ENCODE measurements around the gene XPNPEP1.
A peak's percentile ranks its signal among the peaks of the same experiment; 100 is the strongest.

The XPNPEP1 gene

DNA sequence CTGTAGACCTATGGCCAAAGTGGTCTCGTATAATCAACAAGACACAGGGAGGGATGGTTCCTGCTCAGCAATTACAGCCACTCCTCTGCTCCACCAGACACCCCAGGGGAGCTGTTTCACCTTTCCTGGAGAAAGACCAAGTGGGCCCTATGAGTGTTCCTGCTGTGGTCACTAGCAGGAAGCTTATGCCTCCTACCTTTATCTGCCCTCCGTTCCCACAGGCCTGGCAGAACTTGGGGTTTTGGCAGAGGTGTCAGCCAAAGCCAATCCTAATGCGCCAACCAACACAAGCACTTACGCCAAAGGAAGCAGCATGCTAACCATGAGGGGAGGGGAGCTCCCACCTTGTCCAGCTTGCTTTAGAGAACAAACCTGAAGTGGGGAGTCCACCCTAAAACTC is 31.2 kb downstream of the XPNPEP1 start:
- no peak for DNase-seq

DNA sequence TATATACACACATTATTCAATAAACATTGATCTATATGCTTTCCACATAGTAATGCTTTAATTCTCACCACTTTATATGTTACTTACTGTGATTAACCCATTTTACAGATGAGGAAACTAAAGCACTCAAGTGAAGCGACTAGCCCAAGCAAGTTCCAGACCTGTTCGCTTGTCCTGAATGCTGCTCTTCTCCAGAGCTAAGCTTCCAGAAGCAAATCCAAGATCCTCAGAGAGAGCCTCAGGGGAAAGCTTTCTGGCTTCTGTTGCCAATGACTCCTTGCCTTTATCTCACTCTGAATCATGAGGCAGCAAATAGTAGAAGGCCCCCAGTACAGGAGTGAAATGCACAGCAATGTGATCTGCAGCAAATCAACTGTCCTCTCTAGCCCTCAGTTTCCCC is 32.2 kb downstream of the XPNPEP1 start:
- DNase-seq = no peak

DNA sequence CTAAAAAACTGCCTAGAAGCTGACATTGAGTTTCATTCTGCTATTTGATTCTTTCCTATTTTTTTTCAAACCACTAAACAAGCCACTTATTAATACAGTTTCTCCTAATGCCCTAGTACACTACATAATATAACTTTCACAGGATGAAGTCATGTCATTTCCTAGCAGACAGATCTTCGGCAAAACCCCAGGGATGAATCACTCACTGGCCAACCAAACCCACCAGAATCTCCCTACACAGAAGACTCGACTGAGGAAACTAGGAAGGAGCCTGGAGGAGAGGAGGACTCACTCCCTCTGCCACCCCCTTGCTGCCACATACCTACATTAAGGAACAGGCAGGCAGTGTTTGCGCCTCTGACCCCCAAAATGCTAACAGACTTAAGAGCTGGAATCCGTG is 33.4 kb downstream of the XPNPEP1 start:
- DNase-seq = no peak

DNA sequence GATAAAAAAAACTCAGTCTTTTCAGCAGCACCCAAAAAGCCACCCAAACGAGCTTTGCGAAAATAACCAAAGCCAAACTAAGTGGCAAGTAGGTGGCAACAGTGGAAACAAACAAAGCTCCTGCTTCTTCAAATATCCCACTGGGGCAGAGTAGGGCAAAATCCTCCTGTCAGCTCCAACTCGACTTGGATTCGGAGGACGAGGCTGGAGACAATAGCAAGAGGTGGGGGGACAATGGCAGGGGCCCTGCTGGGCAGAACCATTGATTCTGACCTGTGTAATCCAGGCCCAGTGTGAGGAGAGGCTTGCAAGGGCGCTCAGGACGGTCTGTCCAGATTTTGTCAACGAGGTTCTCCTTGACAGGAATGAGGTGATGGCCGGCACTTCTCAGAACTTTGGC is 35.5 kb downstream of the XPNPEP1 start:
- no peak for DNase-seq

DNA sequence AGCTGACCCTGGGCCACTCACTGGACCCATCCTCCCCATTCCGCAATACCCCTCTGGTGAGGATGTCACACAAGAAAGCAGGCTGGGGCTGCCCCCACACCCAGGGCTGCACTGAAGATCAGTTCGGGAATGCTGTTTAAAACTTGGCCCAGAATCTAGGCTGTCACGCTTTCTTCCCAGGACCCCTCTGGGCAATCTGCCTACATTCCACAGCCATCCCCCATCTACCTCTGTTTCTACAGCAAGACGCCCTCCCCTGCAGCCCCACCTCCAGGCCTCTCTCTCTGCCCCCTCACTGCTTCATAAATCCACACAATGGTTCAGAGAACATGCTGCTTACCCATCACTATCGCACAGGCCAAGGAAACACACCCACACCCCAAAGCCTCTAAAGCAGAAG is 36.1 kb downstream of the XPNPEP1 start:
- DNase-seq = no peak

DNA sequence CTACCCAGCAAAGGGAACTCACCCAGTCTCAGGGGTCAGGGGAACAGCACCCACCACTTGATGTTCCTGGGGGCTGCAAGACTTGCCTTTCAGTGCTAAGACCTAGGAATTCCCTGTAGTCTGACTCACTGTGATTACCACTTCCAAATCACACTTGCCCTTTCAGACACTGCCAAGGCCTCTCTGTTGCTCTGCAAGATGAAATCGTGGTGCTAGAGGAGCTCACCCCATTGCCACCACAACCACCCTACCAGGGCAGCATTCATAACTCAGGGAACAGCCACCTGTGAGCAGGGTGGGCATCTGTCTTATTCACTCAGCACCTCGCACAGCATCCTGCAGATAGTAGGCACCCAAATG is 36.5 kb downstream of the XPNPEP1 start:
- no peak for DNase-seq

DNA sequence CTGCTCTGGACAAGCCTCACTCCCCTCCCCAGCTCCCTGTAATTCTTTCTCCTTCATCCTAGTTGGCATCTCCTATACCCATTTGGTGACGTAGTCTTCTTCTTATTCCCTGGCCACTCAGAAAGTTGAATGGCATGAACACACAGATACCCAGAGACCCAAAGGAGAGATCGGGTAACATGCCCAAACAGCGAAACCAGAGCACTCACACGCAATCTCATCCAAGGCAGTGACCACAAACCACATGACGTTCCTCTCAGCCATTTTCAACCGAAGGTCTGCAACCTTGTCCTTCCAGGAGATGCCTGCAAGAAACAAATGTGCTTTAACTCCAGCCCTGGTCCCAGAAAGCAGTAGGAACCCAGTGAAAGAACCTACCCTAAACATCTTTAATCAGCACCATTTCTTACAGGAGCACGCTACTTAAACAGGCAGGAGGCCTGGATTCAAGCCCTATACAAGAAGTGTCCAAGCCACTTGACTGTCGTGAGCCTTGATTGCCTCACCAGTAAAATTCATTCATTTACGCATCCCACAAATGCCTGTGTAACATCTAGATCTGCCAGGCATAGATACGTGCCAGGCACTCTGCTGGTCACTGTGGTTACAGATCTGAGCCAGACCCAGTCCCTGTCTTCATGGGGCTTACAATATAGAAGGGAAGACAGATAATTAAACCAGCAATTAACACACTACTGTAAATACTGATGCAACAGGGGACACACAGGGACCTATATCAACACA is 37.1 kb downstream of the XPNPEP1 start:
- DNase-seq = no peak

DNA sequence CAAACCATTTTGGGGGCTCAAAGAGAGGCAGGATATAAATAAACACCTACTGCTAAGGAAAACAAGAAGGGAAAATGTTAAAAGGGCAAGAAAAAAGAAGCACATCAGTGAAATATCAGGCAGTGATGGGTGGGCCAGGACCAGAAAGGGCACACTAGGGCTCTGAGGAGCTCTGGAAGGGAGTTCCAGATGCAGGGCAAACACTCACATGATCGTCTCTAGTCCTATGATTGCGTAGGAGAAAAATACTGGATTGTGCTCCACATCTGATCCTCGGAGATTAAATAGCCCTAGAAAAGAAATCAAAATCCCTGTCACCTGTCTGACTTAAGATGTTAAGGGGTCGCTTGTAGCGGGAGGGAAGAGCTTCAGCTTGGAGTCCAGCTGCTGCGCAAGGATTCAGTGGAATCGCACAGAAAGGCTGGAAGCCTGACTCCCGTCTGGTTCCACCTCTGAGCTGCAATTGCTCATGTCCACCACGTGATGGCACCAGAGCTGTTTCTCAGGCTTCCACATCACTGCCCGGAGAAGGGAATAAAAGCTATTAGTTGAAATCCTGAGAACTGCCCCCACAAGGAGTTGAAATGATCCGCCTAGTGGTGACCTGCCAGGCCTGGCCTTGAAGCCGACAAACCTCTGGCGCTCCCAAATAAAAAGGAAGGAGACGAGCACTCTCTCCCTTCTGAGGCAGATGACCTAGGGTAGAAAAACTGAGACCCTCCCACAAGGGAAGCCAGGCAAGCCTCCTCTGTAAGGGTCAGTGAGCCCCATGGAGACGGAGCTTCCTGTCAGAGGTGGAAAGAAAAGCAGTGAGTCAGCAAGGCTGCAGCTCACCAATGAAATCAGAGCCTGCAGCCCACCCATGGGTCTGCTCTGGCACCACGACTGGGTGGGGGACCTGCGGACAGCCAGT is 39.2 kb downstream of the XPNPEP1 start:
- peak; percentile 65 for DNase-seq

DNA sequence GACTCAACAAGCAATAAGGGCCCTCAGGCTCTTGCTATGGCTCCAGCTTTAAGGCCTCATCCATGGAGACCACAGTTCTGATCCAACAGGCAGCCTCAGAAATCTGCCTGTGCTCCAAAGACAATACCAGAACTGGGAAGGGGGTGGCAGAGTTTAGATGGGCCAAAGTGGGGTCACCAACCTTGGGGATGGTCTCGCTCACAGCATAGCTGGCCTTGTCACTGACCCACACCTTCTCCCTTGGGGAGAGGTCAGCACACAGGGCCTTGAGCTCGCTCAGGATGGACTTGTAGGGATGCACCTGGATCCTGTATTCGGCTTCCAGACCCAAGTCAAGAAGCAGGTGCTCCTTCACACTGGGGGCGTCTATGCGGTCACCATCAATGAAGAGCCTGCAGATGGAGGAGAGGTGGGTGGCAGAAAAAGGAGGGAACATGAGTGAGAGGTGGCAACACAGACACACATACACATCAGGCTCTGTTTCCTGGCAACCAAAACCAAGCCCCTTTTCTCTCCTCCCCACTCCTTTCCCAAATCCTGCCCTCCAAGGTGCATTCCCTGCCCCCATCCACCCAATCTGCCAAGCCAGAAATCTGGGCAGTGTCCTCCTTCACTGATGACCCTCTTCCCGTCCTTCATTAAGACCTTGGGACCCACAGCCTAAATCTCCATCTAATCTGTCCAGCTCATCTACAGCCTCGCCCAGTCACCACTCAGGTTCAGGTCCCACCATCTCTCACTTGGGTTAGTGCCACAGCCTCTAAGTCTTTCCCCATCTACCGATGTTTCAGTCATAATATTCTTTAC is 40.9 kb downstream of the XPNPEP1 start:
- no peak for DNase-seq

DNA sequence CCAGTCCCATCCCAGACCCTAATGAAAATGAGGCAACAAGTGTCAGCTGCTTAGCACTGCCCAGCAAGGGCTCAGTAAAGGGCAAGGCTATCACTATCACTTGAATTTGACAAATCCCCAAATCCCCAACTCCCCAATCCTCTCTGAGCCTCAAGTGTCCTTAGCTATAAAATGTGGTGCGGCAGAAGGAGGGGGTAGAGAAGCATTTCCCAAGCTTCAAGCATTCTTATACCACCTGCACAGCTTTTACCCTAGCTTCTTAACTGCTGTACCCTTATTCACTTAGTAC is 41.6 kb downstream of the XPNPEP1 start:
- DNase-seq = no peak

DNA sequence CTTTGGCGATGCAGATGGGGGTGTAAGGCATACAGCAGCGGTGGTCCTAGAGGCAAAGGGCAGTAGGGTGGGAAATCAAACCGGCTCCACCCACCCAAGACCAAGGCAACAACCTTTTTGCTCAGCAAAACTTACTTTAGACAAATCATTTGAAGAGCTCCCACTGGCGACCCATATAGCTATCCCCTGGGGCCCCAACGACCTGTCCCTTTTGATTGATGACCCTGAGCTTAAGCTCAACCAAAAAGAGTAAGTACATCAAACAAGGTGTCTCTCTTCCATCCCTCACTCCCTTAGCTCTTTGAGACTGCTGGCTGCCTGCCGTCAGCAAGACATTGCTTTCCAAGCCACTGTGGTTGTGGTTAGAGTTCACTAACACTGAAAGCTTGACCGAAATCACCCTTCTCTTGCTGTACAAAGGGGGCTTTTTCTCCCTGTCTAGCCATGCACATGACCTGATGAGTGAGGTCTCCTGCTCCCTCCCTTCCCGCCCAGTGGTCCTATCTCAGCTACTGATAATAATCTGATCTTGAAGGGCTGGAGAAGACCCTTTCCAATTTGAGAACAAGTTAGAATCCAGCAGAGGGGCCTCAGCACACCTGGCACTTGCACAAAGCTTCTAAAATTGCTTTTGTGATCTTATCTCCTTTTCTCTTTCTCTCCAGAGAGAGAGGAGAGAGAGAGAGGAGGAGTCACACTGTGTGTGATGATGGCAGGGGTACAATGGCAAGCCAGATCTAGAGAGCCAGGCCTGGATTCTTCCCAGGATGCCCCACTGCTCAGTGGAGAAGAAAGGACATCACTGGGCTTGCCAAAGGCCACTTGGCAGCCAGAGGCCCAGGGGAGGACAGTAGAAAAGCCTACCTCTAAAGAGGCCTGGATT is 42.2 kb downstream of the XPNPEP1 start:
- no peak for DNase-seq

DNA sequence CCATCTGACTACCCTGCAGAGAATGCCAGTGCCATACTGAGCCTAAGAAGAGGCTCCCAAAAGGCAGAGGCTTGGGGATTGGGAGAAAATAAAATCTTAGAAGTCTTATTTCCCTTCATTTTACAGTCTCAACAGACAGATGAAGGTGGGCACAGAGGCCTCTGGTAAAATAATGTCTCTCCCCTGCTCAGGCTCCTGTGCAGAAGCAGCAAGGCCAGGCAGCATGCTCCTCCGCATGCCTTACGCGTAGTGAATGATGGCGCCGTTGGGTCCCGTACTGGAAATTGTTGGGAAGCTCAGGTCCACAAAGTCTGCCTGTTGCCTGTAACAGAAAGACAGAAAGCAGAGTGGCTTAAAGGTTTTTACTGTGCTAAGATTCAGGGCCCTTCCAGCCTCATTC is 45.8 kb downstream of the XPNPEP1 start:
- no peak for DNase-seq

DNA sequence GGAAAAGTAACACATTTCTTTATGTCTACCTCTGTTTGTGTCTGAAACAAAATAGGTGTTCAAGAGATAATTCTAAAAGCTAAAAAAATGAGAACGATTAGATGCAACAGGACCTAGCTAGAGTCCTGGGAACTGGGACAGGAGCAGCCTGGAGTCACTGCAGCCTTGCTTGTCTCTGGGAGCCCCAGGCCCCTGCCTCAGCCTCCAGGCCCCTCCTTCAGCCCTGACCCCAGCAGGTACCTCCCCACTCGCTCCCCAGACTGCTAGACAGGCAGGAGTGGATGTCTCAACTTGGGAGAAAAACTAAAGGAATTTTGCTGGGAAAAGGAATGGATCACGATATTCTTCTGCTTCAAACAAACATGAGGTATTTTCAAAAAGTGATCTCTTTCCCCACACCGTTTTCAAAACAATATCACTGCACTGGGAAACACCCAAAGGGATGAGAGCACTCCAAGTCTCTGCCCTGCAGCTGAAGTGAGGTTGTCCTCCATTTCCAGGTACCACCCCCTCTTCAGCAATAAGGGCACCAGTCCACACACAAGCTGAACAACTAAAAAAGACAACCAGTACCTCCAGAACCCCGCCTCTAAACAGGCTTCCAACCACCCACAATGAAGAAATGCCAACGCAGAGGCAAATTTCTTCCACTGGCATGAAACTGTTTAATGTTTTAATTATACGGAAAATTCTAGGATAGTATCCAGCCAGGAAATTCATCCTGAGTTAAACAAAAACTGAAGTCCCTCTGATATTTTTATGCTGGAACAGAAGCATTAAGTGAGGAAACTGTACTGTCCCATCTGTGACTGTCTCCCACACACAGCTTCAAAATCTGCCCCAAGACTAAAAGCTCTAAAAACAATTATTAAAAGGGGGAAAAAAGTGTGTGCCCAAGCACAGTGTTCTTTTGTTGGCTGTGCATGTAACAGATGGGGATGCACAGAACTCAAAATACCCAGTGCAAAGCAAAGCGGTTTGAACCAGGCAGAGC is 47.2 kb downstream of the XPNPEP1 start:
- no peak for DNase-seq

DNA sequence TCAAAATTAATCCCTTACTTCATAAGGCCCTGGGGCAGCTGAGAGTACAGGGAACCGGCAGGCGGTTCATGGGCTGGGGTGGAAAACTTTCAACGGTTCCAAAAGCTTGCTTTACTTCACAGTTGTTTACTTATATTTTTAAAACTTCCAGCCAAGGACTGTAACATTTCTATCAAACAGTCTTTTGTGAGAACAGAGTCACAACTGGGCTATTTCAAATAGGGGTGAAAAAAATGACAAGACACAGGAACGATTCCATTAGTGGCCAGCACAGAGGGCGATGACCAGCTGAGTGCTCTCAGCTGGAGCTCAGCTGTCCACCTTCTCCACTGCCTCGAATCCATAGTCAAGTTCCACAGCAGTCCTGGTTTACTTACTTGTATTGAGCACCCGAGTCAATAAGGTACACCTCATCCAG is 48.2 kb downstream of the XPNPEP1 start:
- DNase-seq = no peak

DNA sequence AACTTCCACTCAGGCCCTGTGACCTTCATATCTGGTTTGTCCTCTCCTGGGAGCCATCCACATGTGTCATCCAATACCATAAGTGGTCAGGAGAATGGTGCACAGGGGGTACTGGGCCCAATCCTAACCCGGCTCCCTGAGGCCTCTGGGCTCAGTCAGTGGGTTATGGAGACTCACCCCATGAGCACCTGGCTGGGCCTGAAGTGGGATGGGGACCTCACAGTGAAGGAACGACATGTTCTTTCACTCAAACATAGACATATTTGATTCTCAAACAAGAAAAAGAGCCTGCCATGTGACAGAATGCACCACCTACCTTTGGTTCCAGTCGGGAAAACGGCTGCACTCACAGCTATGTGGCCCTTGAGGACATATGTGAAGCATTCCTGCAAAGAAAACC is 51.8 kb downstream of the XPNPEP1 start:
- no peak for DNase-seq

DNA sequence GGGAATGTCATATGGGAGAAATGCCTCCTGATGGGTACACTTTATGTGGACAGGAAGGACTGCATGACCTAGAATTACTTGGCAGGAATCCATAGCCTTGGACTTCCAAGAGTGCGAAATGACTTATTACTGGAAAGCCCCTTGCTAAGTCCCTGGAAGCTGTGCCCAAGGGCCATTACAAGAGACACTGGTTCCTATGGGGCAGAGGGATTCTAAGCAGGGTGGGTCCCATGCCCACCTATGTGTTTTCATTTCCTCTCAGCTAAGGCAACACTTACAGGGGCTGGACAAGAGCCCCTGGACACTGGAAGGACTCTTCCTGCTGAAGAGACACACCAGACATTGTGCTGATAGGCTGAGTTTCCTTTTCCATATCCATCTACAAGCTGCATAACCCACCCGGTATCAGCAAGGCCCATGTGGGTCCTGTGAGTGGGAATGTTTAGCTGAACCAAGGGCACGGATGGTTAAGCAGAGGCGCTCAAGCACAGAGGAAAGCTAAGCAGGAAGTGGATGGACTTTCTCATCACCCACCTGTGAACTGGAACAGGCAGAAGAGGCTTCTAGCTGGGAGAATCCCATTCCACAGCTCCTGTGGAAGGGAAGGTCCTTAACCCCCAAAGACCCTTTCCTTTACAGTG is 56.2 kb downstream of the XPNPEP1 start:
- DNase-seq = no peak

DNA sequence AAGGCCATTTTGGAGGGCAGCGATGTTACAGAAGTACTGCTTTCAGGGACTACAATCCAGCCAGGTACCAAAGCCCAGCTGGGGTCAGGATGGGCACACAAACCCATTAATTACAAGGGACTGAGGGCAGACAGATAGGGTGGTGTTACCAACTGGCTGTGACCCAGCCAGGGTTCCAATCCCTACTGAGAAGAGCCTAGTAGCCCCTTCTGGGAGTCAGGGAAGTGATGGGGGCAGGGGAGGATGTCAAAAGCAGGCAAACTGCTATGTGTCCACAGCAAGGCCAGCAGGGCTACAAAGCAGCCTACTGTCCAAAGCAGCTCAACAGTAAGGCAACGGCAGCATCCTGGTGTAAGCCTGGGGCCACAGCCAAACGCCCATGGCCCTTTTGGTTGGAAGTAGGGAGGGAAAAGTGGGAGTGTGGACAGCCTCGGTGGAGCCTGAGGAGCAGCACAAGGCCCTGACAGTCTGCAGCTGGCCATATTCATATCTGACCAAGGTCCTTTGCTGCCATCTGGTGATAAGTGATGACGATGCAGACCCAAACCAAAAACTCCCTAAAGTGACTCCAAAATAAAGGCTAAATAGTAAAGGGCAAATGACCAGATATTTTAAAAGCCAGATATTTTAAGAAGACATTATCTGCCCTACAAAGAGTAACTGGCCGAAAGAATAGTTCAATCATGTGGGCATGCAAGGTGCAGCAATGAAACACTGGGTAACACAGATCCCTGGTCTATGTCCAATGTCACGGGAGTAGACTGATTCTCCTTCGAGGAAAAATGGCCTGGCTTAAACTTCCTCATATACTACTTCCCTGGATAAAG is 56.9 kb downstream of the XPNPEP1 start:
- no peak for DNase-seq

DNA sequence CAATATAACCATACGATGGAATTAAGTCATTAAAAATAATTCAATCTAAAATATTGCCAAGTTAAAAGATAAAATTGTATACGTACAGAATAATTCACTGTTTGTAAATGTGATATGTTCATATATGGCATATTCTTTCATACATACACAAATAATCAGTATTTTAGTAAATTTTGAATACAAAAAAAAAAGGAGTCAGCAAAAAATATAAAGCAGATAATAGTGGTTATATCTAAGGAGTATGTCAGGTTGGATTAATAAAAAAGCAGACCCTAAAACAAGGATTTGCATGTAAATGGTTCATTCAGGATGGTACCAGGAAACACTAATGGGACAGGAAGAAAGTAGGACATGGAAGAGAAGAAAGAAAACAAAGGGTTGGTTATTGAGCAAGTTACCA is 59.5 kb downstream of the XPNPEP1 start:
- no peak for DNase-seq

DNA sequence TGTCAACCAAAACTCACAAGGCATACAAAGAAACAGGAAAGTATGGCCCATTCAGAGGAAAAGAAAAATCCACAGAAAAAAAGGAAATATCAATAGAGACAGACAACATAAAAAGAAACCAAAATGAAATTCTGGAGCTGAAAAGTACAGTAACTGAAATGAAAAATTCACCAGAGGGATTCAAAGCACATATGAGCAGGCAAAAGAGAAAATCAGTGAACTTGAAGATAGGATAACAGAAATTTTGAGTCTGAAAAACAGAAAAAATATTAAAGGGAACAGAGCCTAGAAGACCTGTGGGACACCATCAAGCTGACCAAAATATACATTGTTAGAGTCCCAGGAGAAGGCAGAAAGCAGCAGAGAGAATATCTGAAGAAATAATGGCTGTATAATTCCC is 60.6 kb downstream of the XPNPEP1 start:
- no peak for DNase-seq

DNA sequence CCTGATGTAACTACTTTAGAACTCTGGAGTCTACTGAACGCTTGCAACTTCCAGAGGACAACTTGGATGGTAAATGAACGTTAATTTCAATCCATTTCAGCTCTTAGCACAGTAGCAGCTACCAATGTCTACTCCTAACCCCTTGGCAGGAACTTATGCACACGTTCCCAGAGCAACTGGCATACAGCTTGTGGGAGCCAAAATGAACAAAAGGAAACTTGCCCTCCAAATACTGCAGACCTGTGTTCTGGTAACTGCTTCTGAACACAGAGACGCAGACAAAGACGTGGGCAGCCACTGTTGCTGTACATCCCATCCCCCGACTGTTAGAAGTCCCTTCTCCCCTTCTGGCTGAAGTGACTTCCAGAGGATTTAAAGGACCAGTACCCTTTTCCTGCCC is 61.3 kb downstream of the XPNPEP1 start:
- no peak for DNase-seq

Data from CD4-positive, alpha-beta T cell treated with Interleukin-15 for 1 hour (primary cell).